HepG2 (cell line): ENCODE results near the gene GOLGA7B.

ENCODE experiments used
- FOXK1 ChIP-seq: sonication (generic); formaldehyde crosslinking; IDR thresholded peaks from 2 replicates; pipeline ENCODE4 v1.4.0; 2020; ENCODE audit warnings: low read depth, missing genetic modification reagents, borderline replicate concordance
- HDAC2 ChIP-seq: sonication (generic); formaldehyde crosslinking; IDR thresholded peaks from 2 replicates; pipeline ENCODE4 v1.4.0; 2020; ENCODE audit warnings: missing genetic modification reagents
- MXI1 ChIP-seq: IDR thresholded peaks from 3 replicates; pipeline ENCODE4 v1.6.1; 2012; ENCODE audit warnings: low read depth, low read length, inconsistent platforms, borderline replicate concordance
- NFATC3 ChIP-seq: sonication (generic); formaldehyde crosslinking; IDR thresholded peaks from 2 replicates; pipeline ENCODE4 v1.5.1; 2020; ENCODE audit warnings: mild to moderate bottlenecking, missing genetic modification reagents
- ZBTB3 ChIP-seq: sonication (generic); formaldehyde crosslinking; IDR thresholded peaks from 2 replicates; pipeline ENCODE4 v1.4.0; 2020; ENCODE audit warnings: low read depth, mild to moderate bottlenecking, moderate library complexity, missing genetic modification reagents, borderline replicate concordance
- ZNF839 ChIP-seq: sonication (generic); formaldehyde crosslinking; IDR thresholded peaks from 2 replicates; pipeline ENCODE4 v1.4.0; 2020; ENCODE audit warnings: missing genetic modification reagents, mild to moderate bottlenecking, borderline replicate concordance
- TF ChIP-seq, protein P1 (sequence below), 2 experiments: IDR thresholded peaks; 2 replicates each; pipeline ENCODE4 v1.6.1; 2011 to 2012; ENCODE audit warnings: low read length in 2 of 2, borderline replicate concordance in 1 of 2, low read depth in 1 of 2, mild to moderate bottlenecking in 1 of 2, moderate library complexity in 1 of 2
- TF ChIP-seq, protein P2 (sequence below): sonication (generic); formaldehyde crosslinking; IDR thresholded peaks from 2 replicates; pipeline ENCODE4 v1.4.0; 2020; ENCODE audit warnings: mild to moderate bottlenecking, missing genetic modification reagents, borderline replicate concordance

DNA sequence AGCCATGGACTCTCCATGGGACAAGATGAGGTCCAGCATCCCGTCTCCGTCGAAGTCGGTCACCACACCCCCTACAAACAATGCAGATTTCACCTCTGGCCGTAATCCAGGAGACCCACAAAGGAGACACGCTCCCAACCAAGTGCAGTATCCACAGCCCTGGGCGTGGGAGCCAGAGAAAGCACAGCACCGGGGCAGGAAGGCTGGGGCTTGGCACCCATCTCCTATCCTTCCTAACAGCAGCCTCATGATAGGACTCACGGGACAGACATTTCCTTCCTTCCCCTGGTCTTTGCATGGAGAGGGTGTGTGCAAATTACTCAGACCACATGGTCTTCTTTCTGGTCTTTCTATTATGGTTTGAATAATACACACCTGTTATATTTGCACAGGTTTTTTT, 46.3 kb downstream of the GOLGA7B start:
- TF ChIP-seq ZBTB3: no peak
- TF ChIP-seq, protein P1, sequence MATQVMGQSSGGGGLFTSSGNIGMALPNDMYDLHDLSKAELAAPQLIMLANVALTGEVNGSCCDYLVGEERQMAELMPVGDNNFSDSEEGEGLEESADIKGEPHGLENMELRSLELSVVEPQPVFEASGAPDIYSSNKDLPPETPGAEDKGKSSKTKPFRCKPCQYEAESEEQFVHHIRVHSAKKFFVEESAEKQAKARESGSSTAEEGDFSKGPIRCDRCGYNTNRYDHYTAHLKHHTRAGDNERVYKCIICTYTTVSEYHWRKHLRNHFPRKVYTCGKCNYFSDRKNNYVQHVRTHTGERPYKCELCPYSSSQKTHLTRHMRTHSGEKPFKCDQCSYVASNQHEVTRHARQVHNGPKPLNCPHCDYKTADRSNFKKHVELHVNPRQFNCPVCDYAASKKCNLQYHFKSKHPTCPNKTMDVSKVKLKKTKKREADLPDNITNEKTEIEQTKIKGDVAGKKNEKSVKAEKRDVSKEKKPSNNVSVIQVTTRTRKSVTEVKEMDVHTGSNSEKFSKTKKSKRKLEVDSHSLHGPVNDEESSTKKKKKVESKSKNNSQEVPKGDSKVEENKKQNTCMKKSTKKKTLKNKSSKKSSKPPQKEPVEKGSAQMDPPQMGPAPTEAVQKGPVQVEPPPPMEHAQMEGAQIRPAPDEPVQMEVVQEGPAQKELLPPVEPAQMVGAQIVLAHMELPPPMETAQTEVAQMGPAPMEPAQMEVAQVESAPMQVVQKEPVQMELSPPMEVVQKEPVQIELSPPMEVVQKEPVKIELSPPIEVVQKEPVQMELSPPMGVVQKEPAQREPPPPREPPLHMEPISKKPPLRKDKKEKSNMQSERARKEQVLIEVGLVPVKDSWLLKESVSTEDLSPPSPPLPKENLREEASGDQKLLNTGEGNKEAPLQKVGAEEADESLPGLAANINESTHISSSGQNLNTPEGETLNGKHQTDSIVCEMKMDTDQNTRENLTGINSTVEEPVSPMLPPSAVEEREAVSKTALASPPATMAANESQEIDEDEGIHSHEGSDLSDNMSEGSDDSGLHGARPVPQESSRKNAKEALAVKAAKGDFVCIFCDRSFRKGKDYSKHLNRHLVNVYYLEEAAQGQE (IDR thresholded peaks at IDR 0.05; ENCODE audit: borderline replicate concordance in 1 of 2, low read depth in 1 of 2, low read length in 2 of 2): no peak
- TF ChIP-seq NFATC3: no peak
- TF ChIP-seq ZNF839 (CRISPR knock-in tag): no peak
- TF ChIP-seq, protein P2, sequence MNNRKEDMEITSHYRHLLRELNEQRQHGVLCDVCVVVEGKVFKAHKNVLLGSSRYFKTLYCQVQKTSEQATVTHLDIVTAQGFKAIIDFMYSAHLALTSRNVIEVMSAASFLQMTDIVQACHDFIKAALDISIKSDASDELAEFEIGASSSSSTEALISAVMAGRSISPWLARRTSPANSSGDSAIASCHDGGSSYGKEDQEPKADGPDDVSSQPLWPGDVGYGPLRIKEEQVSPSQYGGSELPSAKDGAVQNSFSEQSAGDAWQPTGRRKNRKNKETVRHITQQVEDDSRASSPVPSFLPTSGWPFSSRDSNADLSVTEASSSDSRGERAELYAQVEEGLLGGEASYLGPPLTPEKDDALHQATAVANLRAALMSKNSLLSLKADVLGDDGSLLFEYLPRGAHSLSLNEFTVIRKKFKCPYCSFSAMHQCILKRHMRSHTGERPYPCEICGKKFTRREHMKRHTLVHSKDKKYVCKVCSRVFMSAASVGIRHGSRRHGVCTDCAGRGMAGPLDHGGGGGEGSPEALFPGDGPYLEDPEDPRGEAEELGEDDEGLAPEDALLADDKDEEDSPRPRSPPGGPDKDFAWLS (CRISPR knock-in tag): no peak
- no peak for TF ChIP-seq MXI1
- TF ChIP-seq HDAC2 (CRISPR knock-in tag): no peak
- no peak for TF ChIP-seq FOXK1 (CRISPR knock-in tag)
